Glutamatergic neuron (in vitro differentiated cells): Measurements from ENCODE around the gene TBC1D1. TPM values are rescaled to one million over a fixed set of nuclear protein-coding genes. Genes with fewer than 3 reads are reported as not detected.

Experiments used
- DNase-seq: peaks from one replicate; pipeline ENCODE4 v3.0.0; 2022
- H3K27ac Mint-ChIP-seq: one replicate; pipeline ENCODE4 v1.8.0; 2020; ENCODE audit warnings: mild to moderate bottlenecking, mixed read lengths, inconsistent platforms; ENCODE audit not compliant: unreplicated experiment
- H3K27me3 Mint-ChIP-seq: one replicate; pipeline ENCODE4 v1.8.0; 2020; ENCODE audit warnings: mild to moderate bottlenecking, moderate library complexity, mixed read lengths, inconsistent platforms; ENCODE audit not compliant: unreplicated experiment
- H3K36me3 Mint-ChIP-seq: one replicate; pipeline ENCODE4 v1.8.0; 2020; ENCODE audit warnings: mild to moderate bottlenecking, mixed read lengths, inconsistent platforms; ENCODE audit not compliant: unreplicated experiment
- H3K4me1 Mint-ChIP-seq: one replicate; pipeline ENCODE4 v1.8.0; 2020; ENCODE audit warnings: mild to moderate bottlenecking, low read depth, mixed read lengths, inconsistent platforms; ENCODE audit not compliant: unreplicated experiment
- H3K4me3 Mint-ChIP-seq: one replicate; pipeline ENCODE4 v1.8.0; 2020; ENCODE audit warnings: mild to moderate bottlenecking, mixed read lengths, inconsistent platforms; ENCODE audit not compliant: unreplicated experiment
- H3K9me3 Mint-ChIP-seq: one replicate; pipeline ENCODE4 v1.8.0; 2020; ENCODE audit warnings: mild to moderate bottlenecking, moderate library complexity, mixed read lengths, inconsistent platforms; ENCODE audit not compliant: unreplicated experiment
- CTCF ChIP-seq: fragments of 200-600 bp; sonication (generic); IDR thresholded peaks from one replicate; pipeline ENCODE4 v1.5.0; 2021; ENCODE audit not compliant: partially characterized antibody, unreplicated experiment
- total RNA-seq: library from RNA; stranded (reverse); fragmentation: NEBNext Ultra II Directional; extraction: Animal tissue kit (Norgen Biotek cat#: 25700); gene quantifications from one replicate; pipeline ENCODE4 v1.2.1, GENCODE V29; 2021; ENCODE audit not compliant: unreplicated experiment

The TBC1D1 gene
- total RNA-seq, 1 donor from 2014 or later, result 106 TPM

- no peak overlapping the region for H3K27ac Mint-ChIP-seq
- no peak overlapping the region for H3K4me3 Mint-ChIP-seq
- peaks cover 8% of the 10 kb centered on the region for H3K9me3 Mint-ChIP-seq
- TF ChIP-seq CTCF, result no peak
- peaks cover 23% of the 10 kb centered on the region for H3K4me1 Mint-ChIP-seq
- DNase-seq, result no peak
- peaks cover 9% of the 10 kb centered on the region for H3K36me3 Mint-ChIP-seq
- peaks cover 2% of the 10 kb centered on the region for H3K27me3 Mint-ChIP-seq
Measured at GRCh38 chr4:38141808-38142500, 251.1 kb downstream of the TBC1D1 start.

GRCh38 chr4:38144031-38144430 is 253.1 kb downstream of the TBC1D1 start:
- Mint-ChIP-seq H3K27me3 (peaks cover 2% of the 10 kb centered on the region), H3K9me3 (peaks cover 4% of the 10 kb centered on the region), H3K36me3 (peaks cover 4% of the 10 kb centered on the region), H3K4me3 (no peak overlapping the region), H3K4me1 (peaks cover 25% of the 10 kb centered on the region), H3K27ac (no peak overlapping the region)
- no peak for TF ChIP-seq CTCF
- no peak for DNase-seq

- Mint-ChIP-seq H3K9me3 (peaks cover 5% of the 10 kb centered on the region), H3K27me3 (peaks cover 4% of the 10 kb centered on the region), H3K4me1 (peaks cover 31% of the 10 kb centered on the region), H3K36me3 (peaks cover 4% of the 10 kb centered on the region), H3K27ac (peak overlapping the region; percentile 83), H3K4me3 (peak overlapping the region; percentile 22)
- DNase-seq, result peak; percentile 54
- TF ChIP-seq CTCF, result no peak
Measured at GRCh38 chr4:38145033-38145678, 254.3 kb downstream of the TBC1D1 start.

GRCh38 chr4:38145741-38146140 is 254.9 kb downstream of the TBC1D1 start:
- TF ChIP-seq CTCF, result no peak
- no peak for DNase-seq
- Mint-ChIP-seq H3K4me3 (peak overlapping the region; percentile 22), H3K9me3 (peaks cover 5% of the 10 kb centered on the region), H3K36me3 (peaks cover 4% of the 10 kb centered on the region), H3K27me3 (peaks cover 4% of the 10 kb centered on the region), H3K27ac (peak overlapping the region; percentile 83), H3K4me1 (peaks cover 31% of the 10 kb centered on the region)

- Mint-ChIP-seq H3K9me3 (peaks cover 5% of the 10 kb centered on the region), H3K27ac (no peak overlapping the region), H3K27me3 (peaks cover 4% of the 10 kb centered on the region), H3K4me3 (no peak overlapping the region), H3K4me1 (peaks cover 31% of the 10 kb centered on the region), H3K36me3 (peaks cover 4% of the 10 kb centered on the region)
- TF ChIP-seq CTCF, result no peak
- no peak for DNase-seq
Measured at GRCh38 chr4:38146383-38146782, 255.5 kb downstream of the TBC1D1 start.
